ENCODE results near the gene EIF3J.

- TF ChIP-seq SPI1 (IDR thresholded peaks at IDR 0.05; ENCODE audit: borderline replicate concordance, insufficient read depth, low read depth, low read length) (0 out of 2 replicates have a peak, but pooled peaks have one; percentile 28), ETV6 (conservative IDR thresholded peaks at IDR 0.05 in 1 of 2, IDR thresholded peaks at IDR 0.05 in 1 of 2; ENCODE audit: borderline replicate concordance in 1 of 2, low read depth in 1 of 2) (no peak), CHD4 (IDR thresholded peaks at IDR 0.05) (no peak), YY1 (IDR thresholded peaks at IDR 0.05; ENCODE audit: low read depth, low read length) (no peak), CTCF (IDR thresholded peaks at IDR 0.05 in 2 of 3, conservative IDR thresholded peaks at IDR 0.05 in 1 of 3; ENCODE audit: control insufficient read depth in 2 of 3, extremely low read depth in 1 of 3, insufficient read depth in 1 of 3, low read depth in 3 of 3, low read length in 3 of 3) (no peak), REST (IDR thresholded peaks at IDR 0.05; ENCODE audit: low read depth, low read length) (no peak), ELK1 (IDR thresholded peaks at IDR 0.05; ENCODE audit: low read depth, low read length) (no peak), FOXM1 (IDR thresholded peaks at IDR 0.05; ENCODE audit: low read depth, low read length) (no peak), POLR2A (IDR thresholded peaks at IDR 0.05; ENCODE audit: low read depth, low read length) (no peak), BACH1 (IDR thresholded peaks at IDR 0.05; ENCODE audit: borderline replicate concordance) (no peak), CHD1 (IDR thresholded peaks at IDR 0.05; ENCODE audit: low read depth, low read length) (no peak), SP1 (IDR thresholded peaks at IDR 0.05; ENCODE audit: low read depth, low read length) (no peak), POLR2AphosphoS5 (IDR thresholded peaks at IDR 0.05; ENCODE audit: low read length) (no peak), BHLHE40 (IDR thresholded peaks at IDR 0.05; ENCODE audit: borderline replicate concordance in 1 of 2, low read depth in 2 of 2, low read length in 1 of 2) (no peak)
These were observed 13.8 kb downstream of the EIF3J start for GRCh38 chr15:44550734-44551133.

All from GM12878 (cell line).